Activated CD4-positive, alpha-beta T cell treated with anti-CD3 and anti-CD28 coated beads for 1 hour (primary cell): Measurements from ENCODE around the gene VEGFA.

Source experiments
- DNase-seq: peaks from one replicate; pipeline ENCODE4 v3.0.0-alpha.2; 2020

VEGFA gene

GRCh38 chr6:43773980-43774775 is 4.2 kb downstream of the VEGFA start:
- no peak for DNase-seq

DNA sequence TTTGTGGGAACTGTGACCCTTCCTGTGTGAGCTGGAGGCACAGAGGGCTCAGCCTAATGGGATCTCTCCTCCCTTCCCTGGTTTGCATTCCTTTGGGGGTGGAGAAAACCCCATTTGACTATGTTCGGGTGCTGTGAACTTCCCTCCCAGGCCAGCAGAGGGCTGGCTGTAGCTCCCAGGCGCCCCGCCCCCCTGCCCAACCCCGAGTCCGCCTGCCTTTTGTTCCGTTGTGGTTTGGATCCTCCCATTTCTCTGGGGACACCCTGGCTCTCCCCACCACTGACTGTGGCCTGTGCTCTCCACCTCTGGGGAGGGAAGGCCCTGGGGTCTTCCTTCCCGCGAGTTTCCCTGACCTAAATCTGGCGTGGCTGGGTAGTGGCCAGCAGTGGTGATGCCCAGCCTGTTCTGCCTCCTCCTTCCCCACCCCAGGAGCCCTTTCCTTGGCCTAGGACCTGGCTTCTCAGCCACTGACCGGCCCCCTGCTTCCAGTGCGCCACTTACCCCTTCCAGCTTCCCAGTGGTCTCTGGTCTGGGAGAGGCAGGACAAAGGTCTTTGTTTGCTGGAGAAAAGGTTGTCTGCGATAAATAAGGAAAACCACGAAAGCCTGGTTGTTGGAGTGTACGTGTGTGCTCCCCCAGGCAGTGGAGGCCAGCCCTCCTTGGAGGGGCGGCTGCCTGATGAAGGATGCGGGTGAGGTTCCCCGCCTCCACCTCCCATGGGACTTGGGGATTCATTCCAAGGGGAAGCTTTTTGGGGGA is 4.9 kb downstream of the VEGFA start:
- DNase-seq = peak; percentile 39

DNA sequence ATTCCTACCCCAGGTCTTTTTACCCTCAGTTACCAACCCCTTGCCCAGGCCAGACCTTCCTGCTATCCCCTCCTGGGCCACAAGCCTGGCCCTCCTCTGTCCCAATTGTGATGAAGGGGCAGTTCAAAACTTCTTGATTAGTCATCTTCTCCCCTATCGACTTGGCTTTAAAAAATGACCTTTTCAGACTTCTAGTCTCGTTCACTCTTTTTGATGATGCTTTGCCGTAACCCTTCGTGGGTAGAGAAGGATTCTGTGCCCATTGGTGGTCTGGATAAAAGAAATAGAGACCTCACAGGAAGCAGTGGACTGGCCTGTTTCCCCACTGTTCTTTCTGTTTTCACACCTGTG is 5.5 kb downstream of the VEGFA start:
- no peak for DNase-seq

GRCh38 chr6:43776115-43776798 is 6.2 kb downstream of the VEGFA start:
- DNase-seq = no peak

GRCh38 chr6:43776799-43777776 is 7.1 kb downstream of the VEGFA start:
- DNase-seq = no peak

DNA sequence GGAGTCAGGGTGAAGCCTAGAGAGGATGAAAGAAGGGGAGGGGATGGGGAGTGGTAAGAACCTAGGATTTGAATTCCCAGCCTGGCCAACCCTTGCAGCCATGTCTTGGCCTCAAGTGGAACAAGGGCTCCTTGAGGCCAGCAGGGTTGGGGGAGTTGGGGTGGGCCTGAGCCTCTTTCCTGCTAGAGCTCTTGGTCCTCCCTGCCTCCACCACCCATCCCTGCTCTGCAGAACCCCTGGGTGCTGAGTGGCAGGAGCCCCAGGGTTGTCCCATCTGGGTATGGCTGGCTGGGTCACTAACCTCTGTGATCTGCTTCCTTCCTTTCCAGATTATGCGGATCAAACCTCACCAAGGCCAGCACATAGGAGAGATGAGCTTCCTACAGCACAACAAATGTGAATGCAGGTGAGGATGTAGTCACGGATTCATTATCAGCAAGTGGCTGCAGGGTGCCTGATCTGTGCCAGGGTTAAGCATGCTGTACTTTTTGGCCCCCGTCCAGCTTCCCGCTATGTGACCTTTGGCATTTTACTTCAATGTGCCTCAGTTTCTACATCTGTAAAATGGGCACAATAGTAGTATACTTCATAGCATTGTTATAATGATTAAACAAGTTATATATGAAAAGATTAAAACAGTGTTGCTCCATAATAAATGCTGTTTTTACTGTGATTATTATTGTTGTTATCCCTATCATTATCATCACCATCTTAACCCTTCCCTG is 8.3 kb downstream of the VEGFA start:
- DNase-seq = no peak

DNA sequence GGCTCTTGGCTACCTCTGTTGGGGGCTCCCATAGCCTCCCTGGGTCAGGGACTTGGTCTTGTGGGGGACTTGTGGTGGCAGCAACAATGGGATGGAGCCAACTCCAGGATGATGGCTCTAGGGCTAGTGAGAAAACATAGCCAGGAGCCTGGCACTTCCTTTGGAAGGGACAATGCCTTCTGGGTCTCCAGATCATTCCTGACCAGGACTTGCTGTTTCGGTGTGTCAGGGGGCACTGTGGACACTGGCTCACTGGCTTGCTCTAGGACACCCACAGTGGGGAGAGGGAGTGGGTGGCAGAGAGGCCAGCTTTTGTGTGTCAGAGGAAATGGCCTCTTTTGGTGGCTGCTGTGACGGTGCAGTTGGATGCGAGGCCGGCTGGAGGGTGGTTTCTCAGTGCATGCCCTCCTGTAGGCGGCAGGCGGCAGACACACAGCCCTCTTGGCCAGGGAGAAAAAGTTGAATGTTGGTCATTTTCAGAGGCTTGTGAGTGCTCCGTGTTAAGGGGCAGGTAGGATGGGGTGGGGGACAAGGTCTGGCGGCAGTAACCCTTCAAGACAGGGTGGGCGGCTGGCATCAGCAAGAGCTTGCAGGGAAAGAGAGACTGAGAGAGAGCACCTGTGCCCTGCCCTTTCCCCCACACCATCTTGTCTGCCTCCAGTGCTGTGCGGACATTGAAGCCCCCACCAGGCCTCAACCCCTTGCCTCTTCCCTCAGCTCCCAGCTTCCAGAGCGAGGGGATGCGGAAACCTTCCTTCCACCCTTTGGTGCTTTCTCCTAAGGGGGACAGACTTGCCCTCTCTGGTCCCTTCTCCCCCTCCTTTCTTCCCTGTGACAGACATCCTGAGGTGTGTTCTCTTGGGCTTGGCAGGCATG is 9.2 kb downstream of the VEGFA start:
- DNase-seq = no peak

GRCh38 chr6:43779852-43780236 is 9.8 kb downstream of the VEGFA start:
- DNase-seq = no peak

GRCh38 chr6:43780293-43780692 is 10.3 kb downstream of the VEGFA start:
- no peak for DNase-seq

- DNase-seq = no peak
Observed at GRCh38 chr6:43780941-43781928, 11.2 kb downstream of the VEGFA start.

- no peak for DNase-seq
Observed at GRCh38 chr6:43781941-43782704, 12.1 kb downstream of the VEGFA start.

DNA sequence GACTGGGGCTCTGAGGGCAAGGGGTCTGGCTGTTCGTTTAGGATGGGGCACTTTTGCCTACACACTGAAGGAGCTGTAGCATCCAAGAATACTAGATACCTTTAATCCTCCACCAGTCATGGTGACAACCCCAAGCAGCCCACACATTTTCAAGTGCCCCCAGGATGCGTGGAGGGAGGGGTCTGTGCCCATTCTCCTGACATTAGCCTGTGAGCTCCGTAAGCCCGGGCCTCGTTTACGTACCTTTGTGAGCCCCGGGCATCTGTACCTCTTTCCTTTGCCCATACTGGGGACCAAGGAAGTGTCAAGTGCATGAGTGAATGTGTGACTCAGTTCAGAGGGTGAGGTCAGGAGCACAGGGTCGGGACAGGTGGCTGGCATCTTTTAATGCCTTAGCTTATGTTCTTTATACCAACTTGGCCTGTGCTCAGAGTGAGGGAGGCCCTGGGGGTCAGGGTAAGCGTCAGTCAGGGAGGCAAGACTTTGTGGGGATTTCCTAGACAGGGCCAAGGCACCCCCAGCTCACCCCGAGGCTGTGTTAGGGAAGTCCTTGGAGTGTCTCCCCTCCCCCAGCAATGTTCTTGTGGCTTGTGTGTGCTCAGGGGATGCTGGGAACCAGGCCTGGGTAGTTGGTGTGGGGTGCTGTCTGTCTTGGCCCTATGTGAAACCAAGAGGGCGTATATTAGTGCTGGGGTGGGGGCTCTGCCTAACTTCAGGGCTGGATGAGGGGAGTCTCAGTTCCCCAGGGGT is 12.9 kb downstream of the VEGFA start:
- no peak for DNase-seq

- DNase-seq = no peak
Observed at GRCh38 chr6:43784049-43784855, 14.2 kb downstream of the VEGFA start.

- no peak for DNase-seq
Observed at GRCh38 chr6:43785220-43785752, 15.3 kb downstream of the VEGFA start.

GRCh38 chr6:43785904-43786303 is 15.9 kb downstream of the VEGFA start:
- no peak for DNase-seq

DNA sequence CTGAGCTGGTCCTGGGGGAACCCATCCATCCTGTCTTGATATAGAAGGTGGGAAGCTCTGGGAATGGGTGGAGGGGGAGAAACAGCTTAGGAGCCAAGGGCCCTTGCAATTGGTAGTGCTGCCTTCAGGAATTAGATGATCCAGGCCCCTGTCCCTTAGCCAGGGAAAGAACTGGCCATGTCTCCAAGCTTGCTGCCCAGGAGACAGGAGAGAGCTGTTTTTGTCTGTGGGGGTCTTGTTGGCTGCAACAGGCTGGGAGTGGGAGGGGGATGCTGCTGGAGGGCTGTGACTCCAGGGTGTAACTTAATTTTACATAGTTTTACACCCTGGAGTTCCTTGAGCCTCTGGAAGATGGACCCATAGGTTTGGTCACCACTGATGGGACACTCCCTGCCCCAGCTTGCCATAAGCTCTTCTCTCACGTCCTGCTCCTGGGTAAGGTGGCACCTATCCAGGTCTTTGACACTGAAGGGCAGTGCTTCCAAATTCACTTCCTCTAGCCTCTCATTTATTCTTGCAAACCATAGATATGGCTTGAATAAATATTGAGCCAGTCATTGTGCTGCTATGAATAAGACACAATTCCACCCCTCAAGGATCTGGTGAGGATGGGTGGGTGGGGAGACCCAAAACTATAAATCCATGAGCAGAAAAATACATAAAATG is 16.8 kb downstream of the VEGFA start:
- no peak for DNase-seq
